ENCODE measurements around the gene ROBO2.

ROBO2 gene

DNA sequence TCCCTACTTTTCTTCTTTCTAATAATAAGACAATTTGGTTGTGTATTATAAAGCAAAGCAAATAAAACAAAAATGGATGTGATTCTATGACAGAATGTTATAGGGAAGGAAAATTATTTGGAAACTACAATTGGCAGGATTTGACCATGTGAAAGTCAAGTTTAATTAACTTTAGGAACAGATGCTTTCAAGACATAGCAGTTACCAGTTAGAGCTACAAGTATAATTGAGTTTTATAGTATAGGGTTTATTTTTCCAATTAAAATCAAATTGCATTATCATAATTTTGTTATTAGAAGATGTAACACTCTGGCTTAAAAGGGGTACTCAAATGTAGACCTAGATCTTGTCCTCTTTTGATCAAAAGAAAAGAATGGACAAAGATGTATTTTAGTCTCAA, 110.9 kb downstream of the ROBO2 start:
- TF ChIP-seq, protein P1, sequence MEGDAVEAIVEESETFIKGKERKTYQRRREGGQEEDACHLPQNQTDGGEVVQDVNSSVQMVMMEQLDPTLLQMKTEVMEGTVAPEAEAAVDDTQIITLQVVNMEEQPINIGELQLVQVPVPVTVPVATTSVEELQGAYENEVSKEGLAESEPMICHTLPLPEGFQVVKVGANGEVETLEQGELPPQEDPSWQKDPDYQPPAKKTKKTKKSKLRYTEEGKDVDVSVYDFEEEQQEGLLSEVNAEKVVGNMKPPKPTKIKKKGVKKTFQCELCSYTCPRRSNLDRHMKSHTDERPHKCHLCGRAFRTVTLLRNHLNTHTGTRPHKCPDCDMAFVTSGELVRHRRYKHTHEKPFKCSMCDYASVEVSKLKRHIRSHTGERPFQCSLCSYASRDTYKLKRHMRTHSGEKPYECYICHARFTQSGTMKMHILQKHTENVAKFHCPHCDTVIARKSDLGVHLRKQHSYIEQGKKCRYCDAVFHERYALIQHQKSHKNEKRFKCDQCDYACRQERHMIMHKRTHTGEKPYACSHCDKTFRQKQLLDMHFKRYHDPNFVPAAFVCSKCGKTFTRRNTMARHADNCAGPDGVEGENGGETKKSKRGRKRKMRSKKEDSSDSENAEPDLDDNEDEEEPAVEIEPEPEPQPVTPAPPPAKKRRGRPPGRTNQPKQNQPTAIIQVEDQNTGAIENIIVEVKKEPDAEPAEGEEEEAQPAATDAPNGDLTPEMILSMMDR (conservative IDR thresholded peaks at IDR 0.05; ENCODE audit: low read depth, low read length) = no peak
- no peak for DNase-seq (ENCODE audit: low read depth)
- no peak overlapping the region for H3K4me3 ChIP-seq (ENCODE audit: low read depth, low read length)

DNA sequence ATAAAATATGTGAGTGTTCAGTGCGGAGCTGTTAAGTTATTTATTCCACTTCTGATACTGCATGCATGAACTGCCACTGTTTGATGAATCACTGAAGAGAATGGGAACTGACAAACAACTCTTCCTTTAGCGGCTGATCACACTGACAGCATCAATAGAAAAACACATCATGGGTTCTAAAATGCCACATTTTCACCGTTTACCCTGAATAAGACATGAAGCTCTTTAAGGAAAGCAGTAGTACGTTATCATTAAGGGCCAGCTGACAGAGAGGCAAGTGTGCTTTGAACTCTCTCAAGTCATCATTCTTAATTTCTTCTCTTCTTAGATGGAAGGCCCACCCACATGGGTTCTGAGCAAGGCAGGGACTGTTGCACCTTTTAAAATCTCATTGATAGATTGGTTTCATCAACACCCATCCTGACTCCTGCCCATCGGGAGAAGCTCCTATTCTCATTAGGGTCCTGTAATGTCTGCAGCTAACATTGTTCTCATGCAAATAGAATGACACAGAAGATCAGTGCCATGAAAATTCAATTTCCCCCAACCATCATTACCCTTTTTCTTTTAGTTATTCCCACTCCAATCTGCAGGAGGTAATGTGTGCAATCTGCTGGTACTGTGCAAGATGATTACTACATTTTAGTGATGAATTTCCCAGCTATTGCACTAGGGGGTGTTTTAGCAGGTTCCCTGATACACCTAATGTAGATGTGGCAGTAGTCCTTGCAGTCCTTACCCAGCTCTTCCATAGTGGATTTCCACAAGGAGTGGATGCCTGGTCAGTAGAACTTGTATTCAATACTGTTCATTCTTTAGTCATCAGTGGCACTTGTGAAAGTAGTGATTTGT, 119.1 kb downstream of the ROBO2 start:
- peak; percentile 12 for DNase-seq (ENCODE audit: low read depth)
- TF ChIP-seq, protein P1 (conservative IDR thresholded peaks at IDR 0.05; ENCODE audit: low read depth, low read length) = peak; percentile 36
- H3K4me3 ChIP-seq (ENCODE audit: low read depth, low read length) = no peak overlapping the region

DNA sequence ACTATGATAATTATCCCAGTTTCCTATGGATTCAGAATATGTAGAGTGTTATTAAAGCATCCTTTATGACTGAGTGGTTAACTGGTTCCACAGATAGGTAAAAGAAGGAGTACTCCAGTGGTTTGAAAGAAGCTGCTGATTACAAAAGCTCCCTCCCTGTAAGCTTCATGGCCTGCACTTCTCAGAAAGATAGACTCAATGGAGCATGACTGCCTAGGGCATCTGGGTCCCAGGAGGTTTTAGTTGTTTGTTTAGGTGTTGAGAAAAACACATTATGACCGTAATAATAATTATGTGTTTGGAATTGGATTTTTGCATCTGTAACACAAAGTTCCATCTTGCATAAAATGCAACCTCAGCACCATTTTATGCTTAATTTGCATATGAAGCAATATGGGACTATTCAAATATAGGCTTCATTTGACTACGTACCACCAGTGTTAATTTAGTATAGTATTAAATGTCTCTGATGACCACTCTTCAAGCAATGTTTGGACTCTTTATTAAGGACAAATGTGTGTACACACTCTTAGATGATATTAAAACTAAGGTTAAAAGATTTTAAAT, 121.1 kb downstream of the ROBO2 start:
- no peak overlapping the region for H3K4me3 ChIP-seq (ENCODE audit: low read depth, low read length)
- TF ChIP-seq, protein P1 (conservative IDR thresholded peaks at IDR 0.05; ENCODE audit: low read depth, low read length) = no peak
- no peak for DNase-seq (ENCODE audit: low read depth)

GRCh38 chr3:77169823-77170222, 129.9 kb downstream of the ROBO2 start:
- TF ChIP-seq, protein P1 (conservative IDR thresholded peaks at IDR 0.05; ENCODE audit: low read depth, low read length) = no peak
- no peak overlapping the region for H3K4me3 ChIP-seq (ENCODE audit: low read depth, low read length)
- no peak for DNase-seq (ENCODE audit: low read depth)

- no peak overlapping the region for H3K4me3 ChIP-seq (ENCODE audit: low read depth, low read length)
- no peak for DNase-seq (ENCODE audit: low read depth)
- TF ChIP-seq, protein P1 (conservative IDR thresholded peaks at IDR 0.05; ENCODE audit: low read depth, low read length) = no peak
Observed at GRCh38 chr3:77171026-77171425, 131.1 kb downstream of the ROBO2 start.

DNA sequence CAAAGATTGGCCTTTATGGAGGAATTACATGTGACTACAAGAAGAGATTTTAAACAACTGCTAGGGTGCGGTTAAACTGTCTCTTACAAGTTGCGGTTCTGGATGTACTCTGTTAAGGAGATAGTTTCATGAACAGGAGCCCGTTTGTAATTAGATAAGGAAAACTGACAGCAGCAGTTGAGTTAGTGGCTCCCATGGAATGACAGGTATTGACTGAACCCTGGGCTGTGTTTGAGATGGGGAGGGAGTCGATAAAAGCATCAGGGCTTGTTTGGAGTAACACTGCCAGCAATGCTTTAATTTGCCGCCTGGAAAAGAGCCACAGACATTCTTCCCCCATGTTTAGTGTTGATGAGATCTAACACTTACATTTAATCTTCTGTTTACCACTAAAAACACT, 139.9 kb downstream of the ROBO2 start:
- TF ChIP-seq, protein P1 (conservative IDR thresholded peaks at IDR 0.05; ENCODE audit: low read depth, low read length) = no peak
- no peak overlapping the region for H3K4me3 ChIP-seq (ENCODE audit: low read depth, low read length)
- no peak for DNase-seq (ENCODE audit: low read depth)

Data from choroid plexus epithelial cell (primary cell).